H9 (cell line): Measurements from ENCODE around the gene HAGHL. TPM values are rescaled to one million over a fixed set of nuclear protein-coding genes. Genes with fewer than 3 reads are reported as not detected.

Experiments used
- DNase-seq: peaks from one replicate; pipeline ENCODE4 v3.0.0-alpha.2; 2017
- H2AFZ ChIP-seq: one replicate; pipeline ENCODE4 v1.6.1; 2013; ENCODE audit warnings: mild to moderate bottlenecking, low read length, control low read depth, moderate library complexity
- H2AK5ac ChIP-seq: 2 replicates; pipeline ENCODE4 v1.6.1; 2013; ENCODE audit warnings: low read length, control low read depth, mixed read lengths; ENCODE audit not compliant: insufficient read length
- H2BK120ac ChIP-seq: one replicate; pipeline ENCODE4 v1.6.1; 2013; ENCODE audit warnings: low read depth, mild to moderate bottlenecking, low read length, control low read depth, inconsistent platforms; ENCODE audit not compliant: poor library complexity, severe bottlenecking
- H2BK12ac ChIP-seq: 2 replicates; pipeline ENCODE4 v1.6.1; 2013; ENCODE audit warnings: low read length, control low read depth, mixed read lengths, low read depth; ENCODE audit not compliant: insufficient read length
- H2BK15ac ChIP-seq: 2 replicates; pipeline ENCODE4 v1.6.1; 2013; ENCODE audit warnings: low read depth, low read length, control low read depth
- H2BK20ac ChIP-seq: one replicate; pipeline ENCODE4 v1.6.1; 2013; ENCODE audit warnings: low read depth, mild to moderate bottlenecking, low read length, control low read depth, inconsistent platforms; ENCODE audit not compliant: poor library complexity, severe bottlenecking
- H2BK5ac ChIP-seq: 2 replicates; pipeline ENCODE4 v1.6.1; 2013; ENCODE audit warnings: low read length, control low read depth, mixed read lengths; ENCODE audit not compliant: insufficient read length
- H3K14ac ChIP-seq: 2 replicates; pipeline ENCODE4 v1.6.1; 2013; ENCODE audit warnings: low read length, control low read depth; ENCODE audit not compliant: insufficient read depth
- H3K18ac ChIP-seq: 2 replicates; pipeline ENCODE4 v1.6.1; 2013; ENCODE audit warnings: low read depth, mild to moderate bottlenecking, mixed read lengths, low read length, control low read depth; ENCODE audit not compliant: insufficient read length
- H3K23ac ChIP-seq: 2 replicates; pipeline ENCODE4 v1.6.1; 2013; ENCODE audit warnings: low read length, control low read depth, mixed read lengths, low read depth; ENCODE audit not compliant: insufficient read length
- H3K23me2 ChIP-seq: 2 replicates; pipeline ENCODE4 v1.6.1; 2013; ENCODE audit warnings: low read depth, mild to moderate bottlenecking, mixed read lengths, low read length, control low read depth; ENCODE audit not compliant: insufficient read length, poor library complexity, severe bottlenecking
- H3K27ac ChIP-seq: 2 replicates; pipeline ENCODE4 v1.5.1; 2013; ENCODE audit warnings: low read length, control low read depth, mixed read lengths, low read depth; ENCODE audit not compliant: insufficient read length
- H3K27me3 ChIP-seq: 2 replicates; pipeline ENCODE4 v1.6.1; 2013; ENCODE audit warnings: low read length, control low read depth, inconsistent platforms; ENCODE audit not compliant: insufficient read depth
- H3K4ac ChIP-seq: 2 replicates; pipeline ENCODE4 v1.6.1; 2013; ENCODE audit warnings: low read depth, mild to moderate bottlenecking, control low read depth, inconsistent platforms, low read length, moderate library complexity
- H3K4me1 ChIP-seq: 2 replicates; pipeline ENCODE4 v1.6.1; 2013; ENCODE audit warnings: low read length, control low read depth, inconsistent platforms; ENCODE audit not compliant: insufficient read depth
- H3K4me2 ChIP-seq: 2 replicates; pipeline ENCODE4 v1.6.1; 2013; ENCODE audit warnings: low read length, control low read depth, mixed read lengths; ENCODE audit not compliant: insufficient read length, insufficient read depth
- H3K56ac ChIP-seq: 2 replicates; pipeline ENCODE4 v1.6.1; 2013; ENCODE audit warnings: low read depth, mild to moderate bottlenecking, mixed read lengths, low read length, control low read depth; ENCODE audit not compliant: insufficient read length
- H3K79me1 ChIP-seq: 2 replicates; pipeline ENCODE4 v1.6.1; 2013; ENCODE audit warnings: low read depth, mild to moderate bottlenecking, moderate library complexity, low read length, control low read depth, inconsistent platforms; ENCODE audit not compliant: insufficient read depth, poor library complexity, severe bottlenecking
- H3K79me2 ChIP-seq: 2 replicates; pipeline ENCODE4 v1.6.1; 2013; ENCODE audit warnings: low read length, control low read depth, inconsistent platforms; ENCODE audit not compliant: insufficient read depth
- H3K9ac ChIP-seq: 2 replicates; pipeline ENCODE4 v1.6.1; 2013; ENCODE audit warnings: low read length, control low read depth, mixed read lengths; ENCODE audit not compliant: insufficient read length; ENCODE audit errors: extremely low read depth
- H3K9me3 ChIP-seq: one replicate; pipeline ENCODE4 v1.6.1; 2013; ENCODE audit warnings: low read depth, low read length, inconsistent platforms; ENCODE audit not compliant: control insufficient read depth
- H3T11ph ChIP-seq: one replicate; pipeline ENCODE4 v1.6.1; 2013; ENCODE audit warnings: mild to moderate bottlenecking, low read length, control low read depth, inconsistent platforms
- H4K20me1 ChIP-seq: one replicate; pipeline ENCODE4 v1.6.1; 2013; ENCODE audit not compliant: control insufficient read depth, insufficient read length, insufficient read depth
- H4K5ac ChIP-seq: 2 replicates; pipeline ENCODE4 v1.6.1; 2013; ENCODE audit warnings: low read depth, mild to moderate bottlenecking, mixed read lengths, low read length, control low read depth; ENCODE audit not compliant: insufficient read length
- H4K8ac ChIP-seq: replicated peaks from 2 replicates; pipeline ENCODE4 v1.6.1; 2013; ENCODE audit warnings: low read length, control low read depth, mixed read lengths, low read depth; ENCODE audit not compliant: insufficient read length
- H4K91ac ChIP-seq: 2 replicates; pipeline ENCODE4 v1.6.1; 2013; ENCODE audit warnings: low read depth, mild to moderate bottlenecking, moderate library complexity, mixed read lengths, low read length, control low read depth; ENCODE audit not compliant: insufficient read length
- H3K27ac Mint-ChIP-seq, 3 experiments: 2 replicates in 2 of 3; 3 replicates in 1 of 3; pipeline ENCODE4 v1.8.0; 2020 to 2021; ENCODE audit warnings: mixed read lengths in 3 of 3, mild to moderate bottlenecking in 1 of 3, moderate library complexity in 1 of 3
- H3K27me3 Mint-ChIP-seq: 2 replicates; pipeline ENCODE4 v1.8.0; 2021; ENCODE audit warnings: low read depth, mild to moderate bottlenecking, moderate library complexity, mixed read lengths
- H3K36me3 Mint-ChIP-seq, 3 experiments: 2 replicates in 2 of 3; 3 replicates in 1 of 3; pipeline ENCODE4 v1.8.0; 2020 to 2021; ENCODE audit warnings: low read depth in 3 of 3, mixed read lengths in 3 of 3; ENCODE audit not compliant: insufficient read depth in 1 of 3
- H3K4me1 Mint-ChIP-seq, 2 experiments: 2 replicates each; pipeline ENCODE4 v1.8.0; 2020; ENCODE audit warnings: mixed read lengths in 2 of 2
- H3K4me3 Mint-ChIP-seq, 2 experiments: 2 replicates in 1 of 2; 3 replicates in 1 of 2; pipeline ENCODE4 v1.8.0; 2020 to 2021; ENCODE audit warnings: mild to moderate bottlenecking in 2 of 2, mixed read lengths in 2 of 2, moderate library complexity in 1 of 2
- H3K9me3 Mint-ChIP-seq, 2 experiments: 2 replicates in 1 of 2; 3 replicates in 1 of 2; pipeline ENCODE4 v1.8.0; 2020; ENCODE audit warnings: mild to moderate bottlenecking in 2 of 2, mixed read lengths in 2 of 2, moderate library complexity in 1 of 2
- CTCF ChIP-seq: fragments of 200-600 bp; sonication (generic); conservative IDR thresholded peaks from 3 replicates; pipeline ENCODE4 v1.8.0; 2021; ENCODE audit warnings: antibody characterized with exemption, mild to moderate bottlenecking
- WGBS: extraction: QIAGEN DNeasy Blood & Tissue Kit; methylation state at CpG from one replicate; pipeline ENCODE4 v1.1.7; 2013; ENCODE audit warnings: missing lambda C conversion rate, low lambda C conversion rate, mixed read lengths; ENCODE audit not compliant: insufficient read length; ENCODE audit errors: extremely low coverage; 5-methylcytosine and 5-hydroxymethylcytosine counted together
- total RNA-seq: library from RNA; stranded (reverse); gene quantifications from 2 replicates; pipeline ENCODE4 v1.2.1, GENCODE V29; 2021

The HAGHL gene
- total RNA-seq, 1 experiment from 2014 or later, result 25.2 TPM

DNA sequence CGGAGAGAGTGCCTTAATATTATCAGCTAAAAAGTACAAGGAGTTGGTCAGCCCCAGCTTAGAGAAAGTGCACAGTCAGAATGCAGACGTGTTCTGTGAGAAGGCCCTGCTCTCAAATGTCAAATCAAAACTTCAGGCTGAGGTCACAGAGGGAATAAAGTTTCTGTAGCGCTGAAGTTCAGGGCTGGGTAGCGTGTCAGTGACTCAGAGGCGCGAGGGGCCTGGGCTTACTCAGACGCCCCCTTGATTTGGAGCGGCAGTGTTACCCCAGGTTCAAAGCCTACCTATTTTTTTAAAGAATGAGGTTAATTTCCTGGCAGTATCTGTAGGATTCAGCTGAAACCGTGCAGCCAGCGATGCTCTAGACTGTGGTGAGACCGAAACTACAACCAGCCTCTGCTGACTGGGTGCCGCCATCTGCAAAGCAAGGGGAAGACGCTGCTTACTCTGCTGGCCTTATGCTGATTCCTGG, 9.1 kb downstream of the HAGHL start:
- no peak overlapping the region for H2AFZ ChIP-seq
- peaks cover 9 to 13% of the 10 kb centered on the region in 2 experiments for H3K4me1 Mint-ChIP-seq
- H2BK15ac ChIP-seq, result no peak overlapping the region
- TF ChIP-seq CTCF, result no peak
- no peak overlapping the region for H3K4me2 ChIP-seq
- no peak overlapping the region for H3K4ac ChIP-seq
- H3K79me2 ChIP-seq, result no peaks in the 10 kb centered on the region
- no peak overlapping the region for H2BK20ac ChIP-seq
- no peaks in the 10 kb centered on the region for H3K27me3 Mint-ChIP-seq
- H3K36me3 Mint-ChIP-seq, result peaks cover 5 to 36% (median 29%) of the 10 kb centered on the region in 3 experiments; a peak in 6 of 7 replicates
- no peak overlapping the region for H3K56ac ChIP-seq
- H3K23ac ChIP-seq, result no peak overlapping the region
- no peak overlapping the region for H3T11ph ChIP-seq
- H4K20me1 ChIP-seq, result no peaks in the 10 kb centered on the region
- peaks cover 2% of the 10 kb centered on the region; the same call in 1 of the 2 replicates for H3K4me1 ChIP-seq
- no peak overlapping the region for H4K5ac ChIP-seq
- H3K4me3 Mint-ChIP-seq, result no peak overlapping the region
- H3K27ac ChIP-seq, result no peak overlapping the region
- H3K18ac ChIP-seq, result no peak overlapping the region
- H2BK120ac ChIP-seq, result no peak overlapping the region
- H4K91ac ChIP-seq, result no peak overlapping the region
- H3K23me2 ChIP-seq, result peaks cover 6% of the 10 kb centered on the region
- no peaks in the 10 kb centered on the region for H3K9me3 ChIP-seq
- no peak overlapping the region for H2AK5ac ChIP-seq
- H3K9me3 Mint-ChIP-seq, result no peaks in the 10 kb centered on the region
- H3K9ac ChIP-seq, result no peak overlapping the region
- H2BK12ac ChIP-seq, result no peak overlapping the region
- DNase-seq, result no peak
- H3K14ac ChIP-seq, result no peak overlapping the region
- H3K79me1 ChIP-seq, result no peaks in the 10 kb centered on the region
- H3K27ac Mint-ChIP-seq, result no peak overlapping the region
- H4K8ac ChIP-seq, result no peak overlapping the region
- no CpG with 5 or more reads among the region's 13 CpGs for WGBS
- no peak overlapping the region for H2BK5ac ChIP-seq
- no peaks in the 10 kb centered on the region for H3K27me3 ChIP-seq
